NB4 (cell line): ENCODE results near the gene YARS2.

Experiments
- CTCF ChIP-seq: IDR thresholded peaks from one replicate; pipeline ENCODE4 v1.5.1; 2012; ENCODE audit warnings: low read depth, low read length
- MYC ChIP-seq: IDR thresholded peaks from 2 replicates; pipeline ENCODE4 v1.6.1; 2011; ENCODE audit warnings: low read depth, low read length
- POLR2A ChIP-seq: IDR thresholded peaks from 2 replicates; pipeline ENCODE4 v1.6.1; 2011; ENCODE audit warnings: mild to moderate bottlenecking; ENCODE audit not compliant: insufficient read length; ENCODE audit errors: extremely low read depth

DNA sequence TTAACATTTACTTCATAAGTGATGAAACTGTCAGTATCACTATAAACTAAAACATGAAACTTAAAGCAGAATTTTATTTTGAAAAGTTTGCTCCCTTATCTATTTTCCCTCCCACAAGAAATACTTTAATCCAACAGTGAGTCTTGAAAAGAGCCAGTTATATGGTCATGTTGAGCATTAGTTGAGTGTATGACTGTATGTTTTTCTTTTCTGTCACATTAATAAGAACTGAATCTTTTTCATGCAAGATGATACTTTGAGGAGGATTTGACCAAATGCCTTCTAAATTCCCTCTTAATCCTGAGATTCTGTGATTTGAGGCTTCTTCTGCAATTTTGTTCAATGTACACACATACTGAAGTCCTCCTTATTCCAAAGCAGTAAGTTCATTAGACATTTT lies 33.7 kb upstream of the YARS2 start:
- TF ChIP-seq CTCF (no peak), POLR2A (no peak), MYC (no peak)
